Glutamatergic neuron (in vitro differentiated cells): ENCODE results near the gene TLR4. TPM values are rescaled to one million over a fixed set of nuclear protein-coding genes. Genes with fewer than 3 reads are reported as not detected.

Experiments
- DNase-seq: peaks from one replicate; pipeline ENCODE4 v3.0.0; 2022
- H3K27ac Mint-ChIP-seq: one replicate; pipeline ENCODE4 v1.8.0; 2020; ENCODE audit warnings: mild to moderate bottlenecking, mixed read lengths, inconsistent platforms; ENCODE audit not compliant: unreplicated experiment
- H3K27me3 Mint-ChIP-seq: one replicate; pipeline ENCODE4 v1.8.0; 2020; ENCODE audit warnings: mild to moderate bottlenecking, moderate library complexity, mixed read lengths, inconsistent platforms; ENCODE audit not compliant: unreplicated experiment
- H3K36me3 Mint-ChIP-seq: one replicate; pipeline ENCODE4 v1.8.0; 2020; ENCODE audit warnings: mild to moderate bottlenecking, mixed read lengths, inconsistent platforms; ENCODE audit not compliant: unreplicated experiment
- H3K4me1 Mint-ChIP-seq: one replicate; pipeline ENCODE4 v1.8.0; 2020; ENCODE audit warnings: mild to moderate bottlenecking, low read depth, mixed read lengths, inconsistent platforms; ENCODE audit not compliant: unreplicated experiment
- H3K4me3 Mint-ChIP-seq: one replicate; pipeline ENCODE4 v1.8.0; 2020; ENCODE audit warnings: mild to moderate bottlenecking, mixed read lengths, inconsistent platforms; ENCODE audit not compliant: unreplicated experiment
- H3K9me3 Mint-ChIP-seq: one replicate; pipeline ENCODE4 v1.8.0; 2020; ENCODE audit warnings: mild to moderate bottlenecking, moderate library complexity, mixed read lengths, inconsistent platforms; ENCODE audit not compliant: unreplicated experiment
- CTCF ChIP-seq: fragments of 200-600 bp; sonication (generic); IDR thresholded peaks from one replicate; pipeline ENCODE4 v1.5.0; 2021; ENCODE audit not compliant: partially characterized antibody, unreplicated experiment
- total RNA-seq: library from RNA; stranded (reverse); fragmentation: NEBNext Ultra II Directional; extraction: Animal tissue kit (Norgen Biotek cat#: 25700); gene quantifications from one replicate; pipeline ENCODE4 v1.2.1, GENCODE V29; 2021; ENCODE audit not compliant: unreplicated experiment

The TLR4 gene
- total RNA-seq, 1 donor from 2014 or later: not detected

DNA sequence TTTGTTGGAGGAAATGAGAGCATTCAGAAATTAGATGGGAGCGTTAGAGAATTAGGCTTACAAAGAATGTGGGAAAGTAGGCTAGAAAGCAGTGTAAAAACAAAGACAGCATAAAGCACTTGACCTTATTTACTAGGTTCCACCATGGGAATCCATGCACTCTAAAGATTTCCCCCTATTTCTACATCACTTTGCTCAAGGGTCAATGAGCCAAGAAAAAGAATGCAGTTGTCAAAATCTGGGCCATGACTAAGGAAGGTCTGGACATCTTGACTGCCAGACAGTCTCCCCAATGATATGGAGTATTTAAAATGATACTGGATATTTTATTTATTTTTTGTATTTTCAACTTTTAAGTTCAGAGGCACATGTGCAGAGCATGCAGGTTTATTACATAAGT, 3.4 kb downstream of the TLR4 start:
- H3K4me1 Mint-ChIP-seq: no peaks in the 10 kb centered on the region
- no peaks in the 10 kb centered on the region for H3K9me3 Mint-ChIP-seq
- TF ChIP-seq CTCF: no peak
- H3K36me3 Mint-ChIP-seq: no peaks in the 10 kb centered on the region
- DNase-seq: no peak
- no peaks in the 10 kb centered on the region for H3K27me3 Mint-ChIP-seq
- no peak overlapping the region for H3K4me3 Mint-ChIP-seq
- H3K27ac Mint-ChIP-seq: no peak overlapping the region

GRCh38 chr9:117709936-117710335, 5.7 kb downstream of the TLR4 start:
- no peak overlapping the region for H3K27ac Mint-ChIP-seq
- no peaks in the 10 kb centered on the region for H3K27me3 Mint-ChIP-seq
- H3K36me3 Mint-ChIP-seq: no peaks in the 10 kb centered on the region
- H3K4me1 Mint-ChIP-seq: no peaks in the 10 kb centered on the region
- DNase-seq: no peak
- TF ChIP-seq CTCF: no peak
- no peaks in the 10 kb centered on the region for H3K9me3 Mint-ChIP-seq
- H3K4me3 Mint-ChIP-seq: no peak overlapping the region

DNA sequence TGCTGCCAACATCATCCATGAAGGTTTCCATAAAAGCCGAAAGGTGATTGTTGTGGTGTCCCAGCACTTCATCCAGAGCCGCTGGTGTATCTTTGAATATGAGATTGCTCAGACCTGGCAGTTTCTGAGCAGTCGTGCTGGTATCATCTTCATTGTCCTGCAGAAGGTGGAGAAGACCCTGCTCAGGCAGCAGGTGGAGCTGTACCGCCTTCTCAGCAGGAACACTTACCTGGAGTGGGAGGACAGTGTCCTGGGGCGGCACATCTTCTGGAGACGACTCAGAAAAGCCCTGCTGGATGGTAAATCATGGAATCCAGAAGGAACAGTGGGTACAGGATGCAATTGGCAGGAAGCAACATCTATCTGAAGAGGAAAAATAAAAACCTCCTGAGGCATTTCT, 10.1 kb downstream of the TLR4 start:
- Mint-ChIP-seq H3K27me3 (no peaks in the 10 kb centered on the region), H3K4me1 (no peaks in the 10 kb centered on the region), H3K27ac (no peak overlapping the region), H3K4me3 (no peak overlapping the region), H3K9me3 (no peaks in the 10 kb centered on the region), H3K36me3 (no peaks in the 10 kb centered on the region)
- no peak for DNase-seq
- no peak for TF ChIP-seq CTCF

DNA sequence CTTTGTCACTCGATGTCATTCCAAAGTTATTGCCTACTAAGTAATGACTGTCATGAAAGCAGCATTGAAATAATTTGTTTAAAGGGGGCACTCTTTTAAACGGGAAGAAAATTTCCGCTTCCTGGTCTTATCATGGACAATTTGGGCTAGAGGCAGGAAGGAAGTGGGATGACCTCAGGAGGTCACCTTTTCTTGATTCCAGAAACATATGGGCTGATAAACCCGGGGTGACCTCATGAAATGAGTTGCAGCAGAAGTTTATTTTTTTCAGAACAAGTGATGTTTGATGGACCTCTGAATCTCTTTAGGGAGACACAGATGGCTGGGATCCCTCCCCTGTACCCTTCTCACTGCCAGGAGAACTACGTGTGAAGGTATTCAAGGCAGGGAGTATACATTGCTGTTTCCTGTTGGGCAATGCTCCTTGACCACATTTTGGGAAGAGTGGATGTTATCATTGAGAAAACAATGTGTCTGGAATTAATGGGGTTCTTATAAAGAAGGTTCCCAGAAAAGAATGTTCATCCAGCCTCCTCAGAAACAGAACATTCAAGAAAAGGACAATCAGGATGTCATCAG, 11.3 kb downstream of the TLR4 start:
- H3K36me3 Mint-ChIP-seq: no peaks in the 10 kb centered on the region

More for the DNA sequence above, 11.3 kb downstream of the TLR4 start:
- Mint-ChIP-seq H3K9me3 (no peaks in the 10 kb centered on the region), H3K4me3 (no peak overlapping the region), H3K27me3 (no peaks in the 10 kb centered on the region), H3K4me1 (no peaks in the 10 kb centered on the region), H3K27ac (no peak overlapping the region)
- no peak for TF ChIP-seq CTCF
- DNase-seq: no peak
